ENCODE data around the gene HLA-DMA.

- TF ChIP-seq NFYB (IDR thresholded peaks at IDR 0.05; ENCODE audit: extremely low read depth, insufficient read length) (no peak), CTCF (IDR thresholded peaks at IDR 0.05 in 2 of 3, conservative IDR thresholded peaks at IDR 0.05 in 1 of 3; ENCODE audit: insufficient read depth in 2 of 3, low read depth in 1 of 3, low read length in 3 of 3) (peak; percentile 63 to 77 (median 66)), POLR2A (conservative IDR thresholded peaks at IDR 0.05) (no peak), JUN (IDR thresholded peaks at IDR 0.05; ENCODE audit: borderline replicate concordance, low read depth, low read length) (no peak), JUN (CRISPR knock-in tag; IDR thresholded peaks at IDR 0.05; ENCODE audit: borderline replicate concordance) (no peak)
Measured at GRCh38 chr6:33000055-33000454, 47.2 kb upstream of the HLA-DMA start.

Measured in K562 (cell line).